ENCODE results near the gene SPR.

DNA sequence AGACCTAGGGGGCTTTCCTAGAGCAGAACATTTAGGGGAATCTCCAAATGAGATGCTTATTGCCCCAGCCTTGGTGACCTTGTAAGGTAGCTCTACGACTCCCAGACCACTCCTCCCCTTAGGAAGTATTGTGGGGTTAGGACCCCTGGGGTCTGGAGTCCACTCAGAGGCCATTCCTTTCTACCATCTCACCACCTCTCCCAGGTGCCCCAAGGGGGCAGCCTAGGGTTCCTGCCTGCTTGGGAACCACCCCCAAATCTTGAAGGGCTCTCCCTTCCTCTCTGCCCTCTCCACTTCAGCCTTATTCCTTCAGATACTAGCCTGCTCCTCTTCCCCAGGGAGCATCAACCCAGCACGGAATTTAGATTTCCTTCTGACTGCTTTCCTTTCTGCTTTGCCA lies 43.9 kb upstream of the SPR start:
- no peak for TF ChIP-seq BHLHE40 (IDR thresholded peaks at IDR 0.05; ENCODE audit: borderline replicate concordance)
- TF ChIP-seq HDGF (IDR thresholded peaks at IDR 0.05; ENCODE audit: borderline replicate concordance) = no peak
